K562 (cell line): ENCODE measurements around the gene POU3F1. TPM values are rescaled to one million over a fixed set of nuclear protein-coding genes. Genes with fewer than 3 reads are reported as not detected.

ENCODE experiments used
- ATAC-seq: fragments of 200-7000 bp; cut with Tn5 transposase; 3 replicates; pipeline ENCODE4 v1.9.1; 2020; ENCODE audit warnings: moderate library complexity
- BruUV-seq: library from RNA; stranded (reverse); fragments of 400-500 nt; replicated peaks from 2 replicates; lab custom pipeline; 2021; lab: Mats Ljungman, UMichigan
- CTCF ChIA-PET: fragments of 300-600 bp; formaldehyde crosslinking; extraction: SDS; loops from one replicate; lab custom pipeline; 2021; ENCODE audit warnings: low intra/inter-chr PET ratio; lab: Yijun Ruan, JAX
- POLR2A ChIA-PET: fragments of 300-600, 350-650 bp; sonication (Branson Sonifier 250); formaldehyde crosslinking; extraction: SDS; loops from one replicate; lab custom pipeline; 2021; ENCODE audit warnings: antibody characterized with exemption, inconsistent platforms; lab: Yijun Ruan, JAX
- DNase-seq, 4 experiments: peaks; one replicate each; pipeline versions ENCODE4 v3.0.0 to v3.0.0-alpha.2; 2011 to 2018; ENCODE audit warnings: low spot score in 3 of 4, mixed read lengths in 3 of 4; ENCODE audit errors: extremely low read depth in 1 of 4
- FAIRE-seq: peaks from 2 replicates; lab custom pipeline; 2011; peaks lifted over from hg19 to GRCh38; lab: Jason Lieb, UNC
- H2AFZ ChIP-seq: 2 replicates; pipeline ENCODE4 v1.6.0; 2011; ENCODE audit warnings: low read depth, low read length, control low read depth, inconsistent platforms
- H3K27ac ChIP-seq: fragments of 200-600 bp; 3 replicates; pipeline ENCODE4 v1.8.0; 2011; ENCODE audit warnings: low read depth, mild to moderate bottlenecking, control low read depth, inconsistent platforms, low read length, moderate library complexity, mixed read lengths; ENCODE audit errors: extremely low read depth
- H3K27me3 ChIP-seq, 2 experiments: fragments of 300-600 bp in 1 of 2; 2 replicates in 1 of 2; 3 replicates in 1 of 2; pipeline versions ENCODE4 v1.6.0 to v1.8.0; 2011; ENCODE audit warnings: inconsistent platforms in 2 of 2, low read length in 2 of 2, mild to moderate bottlenecking in 1 of 2, mixed read lengths in 1 of 2, moderate library complexity in 1 of 2; ENCODE audit not compliant: control insufficient read depth in 2 of 2, insufficient read depth in 2 of 2
- H3K36me3 ChIP-seq: fragments of 300-600 bp; 3 replicates; pipeline ENCODE4 v1.8.0; 2011; ENCODE audit warnings: mild to moderate bottlenecking, low read length, inconsistent platforms; ENCODE audit not compliant: control insufficient read depth, insufficient read depth
- H3K4me1 ChIP-seq, 2 experiments: fragments of 200-600 bp in 1 of 2; replicated peaks in 1 of 2; 2 replicates in 1 of 2; 3 replicates in 1 of 2; pipeline versions ENCODE4 v1.5.1 to v1.8.0; 2011; ENCODE audit warnings: inconsistent platforms in 2 of 2, low read length in 2 of 2, mild to moderate bottlenecking in 1 of 2, mixed read lengths in 1 of 2, moderate library complexity in 1 of 2; ENCODE audit not compliant: control insufficient read depth in 2 of 2, insufficient read depth in 2 of 2
- H3K4me2 ChIP-seq: 2 replicates; pipeline ENCODE4 v1.6.1; 2011; ENCODE audit warnings: low read length, control low read depth, inconsistent platforms, mixed read lengths; ENCODE audit not compliant: insufficient read depth
- H3K4me3 ChIP-seq: fragments of 200-600 bp; sonication (generic), shearing (Covaris generic); 2 replicates; pipeline ENCODE4 v1.5.1; 2016; ENCODE audit warnings: control low read depth, inconsistent platforms
- H3K79me2 ChIP-seq: fragments of 200-600 bp; 3 replicates; pipeline ENCODE4 v1.8.0; 2011; ENCODE audit warnings: low read length, inconsistent platforms; ENCODE audit not compliant: control insufficient read depth, insufficient read depth
- H3K9ac ChIP-seq, 2 experiments: 2 replicates each; pipeline versions ENCODE4 v1.6.0 to v1.6.1; 2011; ENCODE audit warnings: low read depth in 2 of 2, low read length in 2 of 2, control low read depth in 1 of 2, inconsistent platforms in 1 of 2, mild to moderate bottlenecking in 1 of 2, mixed read lengths in 1 of 2; ENCODE audit not compliant: insufficient read depth in 1 of 2
- H3K9me1 ChIP-seq: one replicate; pipeline ENCODE4 v1.6.0; 2011; ENCODE audit warnings: inconsistent platforms, mild to moderate bottlenecking, low read length, moderate library complexity; ENCODE audit not compliant: control insufficient read depth, insufficient read depth
- H3K9me3 ChIP-seq: replicated peaks from 2 replicates; pipeline ENCODE4 v1.5.1; 2011; ENCODE audit warnings: low read depth, low read length, inconsistent platforms; ENCODE audit not compliant: control insufficient read depth, insufficient read depth
- H4K20me1 ChIP-seq: replicated peaks from 2 replicates; pipeline ENCODE4 v1.6.1; 2011; ENCODE audit warnings: low read length, inconsistent platforms, mixed read lengths; ENCODE audit not compliant: control insufficient read depth, insufficient read depth
- RBM25 ChIP-seq: fragments of 200-400 bp; formaldehyde crosslinking; IDR thresholded peaks from 2 replicates; pipeline ENCODE4 v1.6.1; 2018; ENCODE audit warnings: low read length, low read depth, moderate library complexity; ENCODE audit not compliant: severe bottlenecking
- ZFP36 ChIP-seq: fragments of 150-350 bp; IDR thresholded peaks from 2 replicates; pipeline ENCODE4 v1.6.1; 2018; ENCODE audit warnings: low read length, low read depth; ENCODE audit not compliant: partially characterized antibody
- ZNF445 ChIP-seq: fragments of 250-450 bp; sonication (Bioruptor Pico); IDR thresholded peaks from 2 replicates; pipeline ENCODE4 v1.4.0; 2020; ENCODE audit warnings: low read depth, mild to moderate bottlenecking, moderate library complexity
- WGBS: fragments of 100-300 bp; shearing (Covaris generic); methylation state at CpG from one replicate; pipeline ENCODE4 v1.1.6; 2016; ENCODE audit warnings: low coverage, mixed read lengths; ENCODE audit not compliant: insufficient coverage; ENCODE audit errors: missing lambda C conversion rate; 5-methylcytosine and 5-hydroxymethylcytosine counted together
- in situ Hi-C: fragments of 300-500 bp; cut with MboI; formaldehyde crosslinking; loops from 4 replicates; pipeline ENCODE4 v1.15.0; 2018; ENCODE audit warnings: inconsistent platforms, mixed read lengths
- intact Hi-C: fragments of 100-400 bp; cut with micrococcal nuclease; formaldehyde crosslinking; loops from 2 replicates; pipeline ENCODE4 v1.14.2; 2022
- polyA plus RNA-seq, 8 experiments: library from polyadenylated mRNA; depleted of rRNA in 4 of 8; stranded (reverse) in 5 of 8; unstranded in 3 of 8; fragments of >200 nt; fragmentation: Nextera tagmentation in 2 of 8; fragmentation: Illumina TruSeq in 1 of 8; extraction: Ambion mirVana in 2 of 8; extraction: Trizol in 1 of 8; gene quantifications; 2 replicates each; pipeline versions ENCODE4 v1.2.1 to v1.2.3, GENCODE V29; 2011 to 2014; ENCODE audit warnings: inconsistent platforms in 1 of 8, missing spikeins in 1 of 8
- total RNA-seq, 7 experiments: library from RNA; depleted of rRNA in 6 of 7; stranded (reverse); fragments of >200 nt in 6 of 7; fragmentation: Illumina TruSeq in 2 of 7; extraction: Trizol in 2 of 7; gene quantifications; 2 replicates each; pipeline versions ENCODE4 v1.2.1 to v1.2.3, GENCODE V29; 2011 to 2021; ENCODE audit warnings: low replicate concordance in 1 of 7
- TF ChIP-seq, protein P1 (sequence below): sonication (generic); formaldehyde crosslinking; IDR thresholded peaks from 2 replicates; pipeline ENCODE4 v1.8.0; 2022; ENCODE audit warnings: missing genetic modification reagents, mild to moderate bottlenecking, borderline replicate concordance

POU3F1 gene
- total and polyA plus RNA-seq, 9 of the 15 experiments (the other 6 are each of a cell fraction or from before 2014, with no cell fraction given) = 0.09 TPM; not detected in 8

DNA sequence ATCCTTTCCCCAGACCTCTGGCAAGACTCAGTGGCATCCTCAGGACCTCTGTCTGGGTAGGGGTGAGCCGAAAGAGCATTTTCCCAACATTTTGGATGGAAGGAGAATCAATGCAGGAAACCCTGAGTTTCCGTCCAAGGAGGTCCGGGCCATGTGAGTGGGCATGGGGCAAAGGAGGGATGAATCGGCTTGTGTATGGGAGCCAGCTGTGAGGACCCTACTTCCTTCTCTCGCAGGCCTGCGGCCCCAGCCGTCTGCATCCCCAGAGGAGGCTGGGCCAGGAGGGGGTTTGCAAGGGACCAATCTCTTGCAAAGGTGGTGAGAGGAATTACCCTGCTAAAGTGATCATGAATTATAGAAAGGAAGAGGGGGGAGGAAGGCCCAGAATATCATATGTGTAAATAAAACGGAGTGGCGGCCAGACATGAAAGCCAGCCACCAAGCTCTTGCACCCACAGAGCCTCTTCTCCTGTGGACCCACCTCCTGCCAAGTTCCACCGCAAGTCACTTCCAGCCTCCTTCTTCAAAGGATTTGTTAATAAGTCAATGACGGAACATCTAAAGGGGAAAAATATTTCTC lies 48.2 kb upstream of the POU3F1 start:
- 6% methylated on average over 11 of the region's 11 CpGs for WGBS
- Histone ChIP-seq H3K79me2 (no peaks in the 10 kb centered on the region), H3K4me2 (no peak overlapping the region), H3K4me1 (peaks cover 0 to 4% of the 10 kb centered on the region in 2 experiments; a peak in 1 of 5 replicates), H3K36me3 (no peaks in the 10 kb centered on the region), H4K20me1 (peaks cover 5% of the 10 kb centered on the region; the same call in 1 of the 2 replicates), H3K27me3 (peaks cover 48 to 69% of the 10 kb centered on the region in 2 experiments), H3K9me3 (no peaks in the 10 kb centered on the region), H3K4me3 (no peak overlapping the region), H3K9me1 (no peaks in the 10 kb centered on the region), H3K27ac (no peak overlapping the region), H2AFZ (no peak overlapping the region), H3K9ac (no peak overlapping the region)
- FAIRE-seq (no peak), ATAC-seq (no peak), DNase-seq (no peak)
- no peak for TF ChIP-seq ZNF445 (CRISPR knock-in tag)
- no peak for TF ChIP-seq RBM25
- no TSS peak for BruUV-seq
- in situ Hi-C loops = no loop called here
- ChIA-PET CTCF (no interaction called here), POLR2A (interaction anchor here (1.1 kb wide), 1 partner anchor 14 kb away, joined by 3 read pairs; no protein-coding TSS in a partner anchor)
- intact Hi-C loops = no loop called here

DNA sequence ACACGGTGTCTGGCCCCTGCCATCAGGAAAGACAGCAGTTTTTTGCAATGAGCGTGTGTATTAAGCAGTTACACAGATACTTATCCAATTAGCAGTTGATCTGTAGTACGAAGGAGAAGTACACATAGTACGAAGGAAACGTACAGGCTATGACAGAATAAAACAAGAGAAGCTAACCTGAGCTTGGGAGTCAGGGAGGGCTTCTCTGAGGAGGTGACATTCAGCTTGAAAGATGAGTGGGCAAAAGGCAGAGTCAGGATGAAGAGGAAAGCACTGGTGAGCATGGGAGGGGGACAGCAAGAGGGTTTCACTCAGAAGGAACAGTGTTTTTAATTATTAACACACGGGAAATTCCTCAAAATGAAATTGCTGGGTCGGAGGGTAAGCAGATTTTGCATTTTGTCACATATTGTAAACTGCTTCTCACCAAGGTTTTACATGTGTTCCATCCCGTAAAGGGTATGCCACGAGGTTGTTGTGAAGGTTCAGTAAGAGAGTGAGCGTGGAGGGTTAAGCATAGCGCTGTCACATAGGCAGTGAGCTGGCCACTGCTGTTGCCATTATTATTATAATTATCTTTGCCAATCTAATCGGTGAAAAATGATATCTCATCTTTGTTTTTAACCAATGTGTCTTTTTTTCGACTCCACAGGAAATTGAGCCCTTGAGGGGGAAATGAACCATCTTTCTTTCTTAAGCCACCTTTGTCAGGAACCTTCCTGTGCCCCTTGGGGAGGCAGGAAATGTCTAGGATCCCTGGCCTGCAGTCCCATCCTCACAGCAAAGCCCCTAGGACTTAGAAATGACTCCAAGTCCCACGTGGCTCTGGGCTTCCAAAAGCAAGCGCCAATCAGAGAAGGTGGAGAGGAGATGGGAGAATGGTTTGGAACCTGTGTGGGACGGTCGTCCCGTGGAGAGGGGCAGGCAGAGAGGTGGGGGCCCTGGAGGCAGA lies 47.3 kb upstream of the POU3F1 start:
- no peaks in the 10 kb centered on the region for H3K9me1 ChIP-seq
- no TSS peak for BruUV-seq
- H3K9ac ChIP-seq = no peak overlapping the region
- H4K20me1 ChIP-seq = peaks cover 5% of the 10 kb centered on the region; the same call in 1 of the 2 replicates
- no peaks in the 10 kb centered on the region for H3K36me3 ChIP-seq
- FAIRE-seq = no peak
- under 1% methylated on average over 18 of the region's 18 CpGs for WGBS
- ATAC-seq = no peak
- CTCF ChIA-PET = no interaction called here
- no peaks in the 10 kb centered on the region for H3K79me2 ChIP-seq
- peaks cover 0 to 4% of the 10 kb centered on the region in 2 experiments; a peak in 1 of 5 replicates for H3K4me1 ChIP-seq
- H3K9me3 ChIP-seq = no peaks in the 10 kb centered on the region
- POLR2A ChIA-PET = no interaction called here
- TF ChIP-seq, protein P1, sequence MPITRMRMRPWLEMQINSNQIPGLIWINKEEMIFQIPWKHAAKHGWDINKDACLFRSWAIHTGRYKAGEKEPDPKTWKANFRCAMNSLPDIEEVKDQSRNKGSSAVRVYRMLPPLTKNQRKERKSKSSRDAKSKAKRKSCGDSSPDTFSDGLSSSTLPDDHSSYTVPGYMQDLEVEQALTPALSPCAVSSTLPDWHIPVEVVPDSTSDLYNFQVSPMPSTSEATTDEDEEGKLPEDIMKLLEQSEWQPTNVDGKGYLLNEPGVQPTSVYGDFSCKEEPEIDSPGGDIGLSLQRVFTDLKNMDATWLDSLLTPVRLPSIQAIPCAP = no peak
- TF ChIP-seq ZFP36 = peak; percentile 83
- no peak overlapping the region for H3K27ac ChIP-seq
- H3K4me3 ChIP-seq = no peak overlapping the region
- in situ Hi-C loops = no loop called here
- H3K4me2 ChIP-seq = no peak overlapping the region
- intact Hi-C loops = no loop called here
- no peak overlapping the region for H2AFZ ChIP-seq
- no peak for DNase-seq
- H3K27me3 ChIP-seq = peaks cover 51 to 73% of the 10 kb centered on the region in 2 experiments
